GM23338 (cell line): ENCODE measurements around the gene JOSD1. TPM values are rescaled to one million over a fixed set of nuclear protein-coding genes. Genes with fewer than 3 reads are reported as not detected.

ENCODE experiments used
- CREB1 ChIP-seq: fragments of 250-450 bp; sonication (Bioruptor Pico); IDR thresholded peaks from 2 replicates; pipeline ENCODE4 v1.5.0; 2020; ENCODE audit warnings: low read depth, mild to moderate bottlenecking, moderate library complexity
- EZH2 ChIP-seq: fragments of 200-600 bp; sonication (generic); IDR thresholded peaks from one replicate; pipeline ENCODE4 v1.8.0; 2017; ENCODE audit warnings: antibody characterized with exemption, mild to moderate bottlenecking, low read depth; ENCODE audit not compliant: unreplicated experiment
- JUNB ChIP-seq: IDR thresholded peaks from one replicate; pipeline ENCODE4 v1.6.1; 2016; ENCODE audit warnings: antibody characterized with exemption; ENCODE audit not compliant: unreplicated experiment
- POLR2AphosphoS5 ChIP-seq: IDR thresholded peaks from 2 replicates; pipeline ENCODE4 v1.6.1; 2016; ENCODE audit warnings: antibody characterized with exemption, low read depth
- REST ChIP-seq: IDR thresholded peaks from one replicate; pipeline ENCODE4 v1.6.1; 2018; ENCODE audit warnings: antibody characterized with exemption; ENCODE audit not compliant: unreplicated experiment
- STAT1 ChIP-seq: IDR thresholded peaks from one replicate; pipeline ENCODE4 v1.6.1; 2016; ENCODE audit warnings: antibody characterized with exemption; ENCODE audit not compliant: unreplicated experiment
- polyA plus RNA-seq: library from polyadenylated mRNA; unstranded; fragments of >200 nt; fragmentation: Nextera tagmentation; extraction: Ambion mirVana; gene quantifications from 2 replicates; pipeline ENCODE4 v1.2.1, GENCODE V29; 2016
- total RNA-seq: library from RNA; depleted of rRNA; stranded (reverse); fragments of >200 nt; shearing (Covaris generic); gene quantifications from 2 replicates; pipeline ENCODE4 v1.2.3, GENCODE V29; 2014
- TF ChIP-seq, protein P1 (sequence below): fragments of 250-450 bp; sonication (Bioruptor Pico); IDR thresholded peaks from 2 replicates; pipeline ENCODE4 v1.5.0; 2020; ENCODE audit warnings: mild to moderate bottlenecking, moderate library complexity

The JOSD1 gene
- total and polyA plus RNA-seq, 2 experiments from 2014 or later, result 4.6 to 19.7 TPM

GRCh38 chr22:38685761-38686160, 15.0 kb downstream of the JOSD1 start (continued):
- TF ChIP-seq, protein P1, sequence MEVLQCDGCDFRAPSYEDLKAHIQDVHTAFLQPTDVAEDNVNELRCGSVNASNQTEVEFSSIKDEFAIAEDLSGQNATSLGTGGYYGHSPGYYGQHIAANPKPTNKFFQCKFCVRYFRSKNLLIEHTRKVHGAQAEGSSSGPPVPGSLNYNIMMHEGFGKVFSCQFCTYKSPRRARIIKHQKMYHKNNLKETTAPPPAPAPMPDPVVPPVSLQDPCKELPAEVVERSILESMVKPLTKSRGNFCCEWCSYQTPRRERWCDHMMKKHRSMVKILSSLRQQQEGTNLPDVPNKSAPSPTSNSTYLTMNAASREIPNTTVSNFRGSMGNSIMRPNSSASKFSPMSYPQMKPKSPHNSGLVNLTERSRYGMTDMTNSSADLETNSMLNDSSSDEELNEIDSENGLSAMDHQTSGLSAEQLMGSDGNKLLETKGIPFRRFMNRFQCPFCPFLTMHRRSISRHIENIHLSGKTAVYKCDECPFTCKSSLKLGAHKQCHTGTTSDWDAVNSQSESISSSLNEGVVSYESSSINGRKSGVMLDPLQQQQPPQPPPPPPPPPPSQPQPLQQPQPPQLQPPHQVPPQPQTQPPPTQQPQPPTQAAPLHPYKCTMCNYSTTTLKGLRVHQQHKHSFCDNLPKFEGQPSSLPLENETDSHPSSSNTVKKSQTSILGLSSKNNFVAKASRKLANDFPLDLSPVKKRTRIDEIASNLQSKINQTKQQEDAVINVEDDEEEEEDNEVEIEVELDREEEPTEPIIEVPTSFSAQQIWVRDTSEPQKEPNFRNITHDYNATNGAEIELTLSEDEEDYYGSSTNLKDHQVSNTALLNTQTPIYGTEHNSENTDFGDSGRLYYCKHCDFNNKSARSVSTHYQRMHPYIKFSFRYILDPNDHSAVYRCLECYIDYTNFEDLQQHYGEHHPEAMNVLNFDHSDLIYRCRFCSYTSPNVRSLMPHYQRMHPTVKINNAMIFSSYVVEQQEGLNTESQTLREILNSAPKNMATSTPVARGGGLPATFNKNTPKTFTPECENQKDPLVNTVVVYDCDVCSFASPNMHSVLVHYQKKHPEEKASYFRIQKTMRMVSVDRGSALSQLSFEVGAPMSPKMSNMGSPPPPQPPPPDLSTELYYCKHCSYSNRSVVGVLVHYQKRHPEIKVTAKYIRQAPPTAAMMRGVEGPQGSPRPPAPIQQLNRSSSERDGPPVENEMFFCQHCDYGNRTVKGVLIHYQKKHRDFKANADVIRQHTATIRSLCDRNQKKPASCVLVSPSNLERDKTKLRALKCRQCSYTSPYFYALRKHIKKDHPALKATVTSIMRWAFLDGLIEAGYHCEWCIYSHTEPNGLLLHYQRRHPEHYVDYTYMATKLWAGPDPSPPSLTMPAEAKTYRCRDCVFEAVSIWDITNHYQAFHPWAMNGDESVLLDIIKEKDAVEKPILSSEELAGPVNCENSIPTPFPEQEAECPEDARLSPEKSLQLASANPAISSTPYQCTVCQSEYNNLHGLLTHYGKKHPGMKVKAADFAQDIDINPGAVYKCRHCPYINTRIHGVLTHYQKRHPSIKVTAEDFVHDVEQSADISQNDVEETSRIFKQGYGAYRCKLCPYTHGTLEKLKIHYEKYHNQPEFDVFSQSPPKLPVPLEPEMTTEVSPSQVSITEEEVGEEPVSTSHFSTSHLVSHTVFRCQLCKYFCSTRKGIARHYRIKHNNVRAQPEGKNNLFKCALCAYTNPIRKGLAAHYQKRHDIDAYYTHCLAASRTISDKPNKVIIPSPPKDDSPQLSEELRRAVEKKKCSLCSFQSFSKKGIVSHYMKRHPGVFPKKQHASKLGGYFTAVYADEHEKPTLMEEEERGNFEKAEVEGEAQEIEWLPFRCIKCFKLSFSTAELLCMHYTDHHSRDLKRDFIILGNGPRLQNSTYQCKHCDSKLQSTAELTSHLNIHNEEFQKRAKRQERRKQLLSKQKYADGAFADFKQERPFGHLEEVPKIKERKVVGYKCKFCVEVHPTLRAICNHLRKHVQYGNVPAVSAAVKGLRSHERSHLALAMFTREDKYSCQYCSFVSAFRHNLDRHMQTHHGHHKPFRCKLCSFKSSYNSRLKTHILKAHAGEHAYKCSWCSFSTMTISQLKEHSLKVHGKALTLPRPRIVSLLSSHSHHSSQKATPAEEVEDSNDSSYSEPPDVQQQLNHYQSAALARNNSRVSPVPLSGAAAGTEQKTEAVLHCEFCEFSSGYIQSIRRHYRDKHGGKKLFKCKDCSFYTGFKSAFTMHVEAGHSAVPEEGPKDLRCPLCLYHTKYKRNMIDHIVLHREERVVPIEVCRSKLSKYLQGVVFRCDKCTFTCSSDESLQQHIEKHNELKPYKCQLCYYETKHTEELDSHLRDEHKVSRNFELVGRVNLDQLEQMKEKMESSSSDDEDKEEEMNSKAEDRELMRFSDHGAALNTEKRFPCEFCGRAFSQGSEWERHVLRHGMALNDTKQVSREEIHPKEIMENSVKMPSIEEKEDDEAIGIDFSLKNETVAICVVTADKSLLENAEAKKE (CRISPR knock-in tag), result no peak
- TF ChIP-seq REST, result no peak
- no peak for TF ChIP-seq STAT1
- TF ChIP-seq CREB1 (CRISPR knock-in tag), result no peak
- TF ChIP-seq JUNB, result no peak
- TF ChIP-seq POLR2AphosphoS5, result no peak
- TF ChIP-seq EZH2, result no peak
